Measurements from ENCODE around the gene FAM156A.

GRCh38 chrX:52923781-52924241 is 34.5 kb downstream of the FAM156A start:
- TF ChIP-seq CTCF (IDR thresholded peaks at IDR 0.05) = no peak
- TF ChIP-seq POLR2A (IDR thresholded peaks at IDR 0.05) = no peak
